Caco-2 (cell line): ENCODE data around the gene SLC22A23. TPM values are rescaled to one million over a fixed set of nuclear protein-coding genes. Genes with fewer than 3 reads are reported as not detected.
"Not testable (repeated sequence)": the region's sequence is repeated elsewhere in the genome, so short reads cannot be mapped to it uniquely, and the experiment has no call there.

Experiments
- BruUV-seq: library from RNA; stranded (reverse); fragments of 400-500 nt; replicated peaks from 2 replicates; lab custom pipeline; 2021; lab: Mats Ljungman, UMichigan
- CTCF ChIA-PET: fragments of 300-600 bp; sonication (Branson Sonifier 250); formaldehyde crosslinking; loops from one replicate; lab custom pipeline; 2022; ENCODE audit warnings: antibody characterized with exemption; lab: Charles Lee
- POLR2A ChIA-PET: fragments of 300-600 bp; sonication (Branson Sonifier 250); formaldehyde crosslinking; loops from one replicate; lab custom pipeline; 2022; ENCODE audit warnings: antibody characterized with exemption; lab: Charles Lee
- DNase-seq, 2 experiments: peaks; one replicate each; pipeline versions ENCODE4 v3.0.0 to v3.0.0-alpha.2; 2020 to 2022
- H3K27me3 ChIP-seq: replicated peaks from 2 replicates; pipeline ENCODE4 v1.6.0; 2011; ENCODE audit warnings: low read length; ENCODE audit not compliant: control insufficient read depth, insufficient read depth
- H3K36me3 ChIP-seq: 2 replicates; pipeline ENCODE4 v1.5.1; 2011; ENCODE audit warnings: low read length; ENCODE audit not compliant: control insufficient read depth, insufficient read depth
- H3K4me1 ChIP-seq: fragments of 250-450 bp; sonication (Bioruptor Pico); 2 replicates; pipeline ENCODE4 v1.5.1; 2020; ENCODE audit warnings: mild to moderate bottlenecking
- H3K4me3 ChIP-seq: 2 replicates; pipeline ENCODE4 v1.5.1; 2011; ENCODE audit warnings: low read depth, mild to moderate bottlenecking, control low read depth, low read length
- H3K9me3 ChIP-seq: fragments of 250-450 bp; sonication (Bioruptor Pico); 2 replicates; pipeline ENCODE4 v1.5.1; 2020; ENCODE audit warnings: mild to moderate bottlenecking, moderate library complexity
- H3K27ac Mint-ChIP-seq: one replicate; pipeline ENCODE4 v1.8.0; 2022; ENCODE audit warnings: mixed read lengths; ENCODE audit not compliant: unreplicated experiment
- H3K27me3 Mint-ChIP-seq: one replicate; pipeline ENCODE4 v1.8.0; 2022; ENCODE audit warnings: mixed read lengths; ENCODE audit not compliant: insufficient read depth, unreplicated experiment
- H3K36me3 Mint-ChIP-seq: one replicate; pipeline ENCODE4 v1.8.0; 2022; ENCODE audit warnings: mild to moderate bottlenecking, mixed read lengths; ENCODE audit not compliant: insufficient read depth, unreplicated experiment
- H3K4me1 Mint-ChIP-seq: one replicate; pipeline ENCODE4 v1.8.0; 2022; ENCODE audit warnings: low read depth, mixed read lengths; ENCODE audit not compliant: unreplicated experiment
- H3K4me3 Mint-ChIP-seq: one replicate; pipeline ENCODE4 v1.8.0; 2022; ENCODE audit warnings: mild to moderate bottlenecking, moderate library complexity, mixed read lengths; ENCODE audit not compliant: unreplicated experiment
- H3K9me3 Mint-ChIP-seq: one replicate; pipeline ENCODE4 v1.8.0; 2022; ENCODE audit warnings: mixed read lengths; ENCODE audit not compliant: unreplicated experiment
- CTCF ChIP-seq, 2 experiments: fragments of 200-600 bp in 1 of 2; IDR thresholded peaks; 1 replicate in 1 of 2; 2 replicates in 1 of 2; pipeline versions ENCODE4 v1.5.1 to v1.8.0; 2011 to 2022; ENCODE audit warnings: antibody characterized with exemption in 1 of 2, control low read depth in 1 of 2, inconsistent platforms in 1 of 2, low read depth in 1 of 2, low read length in 1 of 2, mild to moderate bottlenecking in 1 of 2, moderate library complexity in 1 of 2; ENCODE audit not compliant: insufficient read depth in 1 of 2, severe bottlenecking in 1 of 2, unreplicated experiment in 1 of 2
- intact Hi-C: fragments of 100-400 bp; cut with micrococcal nuclease; formaldehyde crosslinking; loops from one replicate; pipeline ENCODE4 v1.10.0; 2022; ENCODE audit not compliant: unreplicated experiment
- total RNA-seq: library from RNA; stranded (reverse); gene quantifications from 2 replicates; pipeline ENCODE4 v1.2.3, GENCODE V29; 2022

The SLC22A23 gene
- total RNA-seq, 1 experiment from 2014 or later = 45.5 TPM

DNA sequence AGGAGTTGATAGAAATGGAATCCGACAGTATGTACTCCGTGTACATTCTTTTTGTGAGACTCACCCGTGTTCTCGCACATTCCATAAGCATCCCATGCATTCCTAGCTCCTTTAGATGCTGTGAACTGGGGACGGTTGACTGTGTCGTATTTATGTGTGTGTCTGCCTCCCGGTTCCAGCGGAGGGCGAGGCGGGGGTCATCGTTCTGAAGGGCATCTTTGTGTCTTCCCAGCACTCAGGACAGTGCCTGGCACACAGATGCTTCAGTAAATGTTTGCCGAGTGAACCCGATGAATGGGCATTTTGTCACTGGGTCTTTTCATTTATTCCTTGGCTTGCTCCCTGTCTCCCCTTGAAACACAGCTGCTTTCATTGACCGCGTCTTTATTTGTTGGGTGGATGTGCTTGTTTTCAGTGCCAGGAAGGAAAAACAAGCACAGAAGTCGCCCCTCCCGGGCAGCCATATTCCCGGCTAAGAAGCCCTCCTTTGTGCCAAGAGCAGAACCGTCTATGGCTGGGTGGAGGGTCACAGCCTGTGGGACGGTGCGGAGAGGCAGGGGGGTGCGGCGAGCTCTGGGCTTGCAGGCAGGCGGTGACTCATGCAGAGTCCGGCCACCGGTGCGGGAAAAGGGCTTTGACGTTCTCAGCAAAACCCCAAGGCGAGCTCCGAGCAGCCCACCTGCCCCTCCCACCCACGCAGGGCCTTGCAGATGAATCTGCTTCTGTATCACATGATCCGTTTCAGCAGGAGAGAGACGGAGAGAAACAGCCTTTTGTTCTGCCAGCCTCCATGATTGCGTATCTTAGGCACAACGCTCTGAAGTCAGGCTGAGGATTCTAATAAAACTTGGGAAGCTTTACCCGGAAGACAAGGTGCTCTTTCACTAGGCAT lies 209.3 kb downstream of the SLC22A23 start:
- peak; percentile 69 to 76 for DNase-seq
- Mint-ChIP-seq H3K27ac (peak overlapping the region; percentile 54), H3K36me3 (peaks cover 6% of the 10 kb centered on the region), H3K4me1 (peaks cover 5% of the 10 kb centered on the region), H3K4me3 (peak overlapping the region; percentile 74), H3K9me3 (no peaks in the 10 kb centered on the region), H3K27me3 (no peaks in the 10 kb centered on the region)
- no peaks in the 10 kb centered on the region for H3K36me3 ChIP-seq
- TF ChIP-seq CTCF (IDR thresholded peaks at IDR 0.05; ENCODE audit: insufficient read depth in 1 of 2, low read depth in 1 of 2, low read length in 1 of 2, severe bottlenecking in 1 of 2, unreplicated experiment in 1 of 2) = no peak
- no TSS peak for BruUV-seq
- CTCF ChIA-PET = interaction anchor here (0.6 to 2.1 kb wide), 6 partner anchors 11 to 186 kb away, joined by 3 to 10 read pairs (median 3); partner anchors contain the start of genes PSMG4 and TUBB2A
- H3K4me1 ChIP-seq = peaks cover 26% of the 10 kb centered on the region
- H3K4me3 ChIP-seq = peak overlapping the region; percentile 42
- no peaks in the 10 kb centered on the region for H3K9me3 ChIP-seq
- H3K27me3 ChIP-seq = no peaks in the 10 kb centered on the region; the same call in 1 of the 2 replicates
- intact Hi-C loops = loop anchor here (1.0 to 5.0 kb wide), 2 partner anchors 16 to 250 kb away; partner anchors contain the start of gene NQO2
- POLR2A ChIA-PET = interaction anchor here (0.6 to 1.5 kb wide), 7 partner anchors 11 to 248 kb away, joined by 3 to 15 read pairs (median 5); partner anchors contain the start of genes BPHL, NQO2, PSMG4 and TUBB2A

- no peak for TF ChIP-seq CTCF (IDR thresholded peaks at IDR 0.05; ENCODE audit: insufficient read depth in 1 of 2, low read depth in 1 of 2, low read length in 1 of 2, severe bottlenecking in 1 of 2, unreplicated experiment in 1 of 2)
- Mint-ChIP-seq H3K27ac (no peak overlapping the region), H3K4me1 (no peaks in the 10 kb centered on the region), H3K36me3 (peaks cover 6% of the 10 kb centered on the region), H3K27me3 (no peaks in the 10 kb centered on the region), H3K4me3 (no peak overlapping the region), H3K9me3 (no peaks in the 10 kb centered on the region)
- Histone ChIP-seq H3K27me3 (no peaks in the 10 kb centered on the region), H3K4me1 (peaks cover 23% of the 10 kb centered on the region), H3K36me3 (no peaks in the 10 kb centered on the region), H3K9me3 (no peaks in the 10 kb centered on the region), H3K4me3 (no peak overlapping the region)
- intact Hi-C loops = loop anchor here (5.0 kb wide), 1 partner anchor 248 kb away; the partner anchor contains the start of gene NQO2
- CTCF ChIA-PET = no interaction called here
- DNase-seq = no peak
- POLR2A ChIA-PET = no interaction called here
- no TSS peak for BruUV-seq
These were observed 211.6 kb downstream of the SLC22A23 start for GRCh38 chr6:3245216-3245615.

DNA sequence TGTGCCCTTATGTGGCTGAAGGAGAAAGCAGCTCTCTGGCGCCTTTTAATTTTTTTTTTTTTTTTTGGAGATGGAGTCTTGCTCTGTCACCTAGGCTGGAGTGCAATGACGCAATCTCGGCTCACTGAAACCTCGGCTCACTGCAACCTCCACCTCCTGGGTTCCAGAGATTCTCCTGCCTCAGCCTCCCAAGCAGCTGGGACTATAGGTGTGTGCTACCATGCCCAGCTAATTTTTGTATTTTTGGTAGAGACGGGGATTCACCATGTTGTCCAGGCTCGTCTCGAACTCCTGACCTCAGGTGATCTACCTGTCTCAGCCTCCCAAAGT lies 212.1 kb downstream of the SLC22A23 start:
- H3K36me3 Mint-ChIP-seq, H3K27ac Mint-ChIP-seq, H3K4me3 Mint-ChIP-seq, H3K36me3 ChIP-seq, CTCF ChIA-PET, H3K9me3 ChIP-seq, H3K4me3 ChIP-seq, H3K4me1 Mint-ChIP-seq, H3K27me3 ChIP-seq, POLR2A ChIA-PET, H3K27me3 Mint-ChIP-seq, H3K9me3 Mint-ChIP-seq, BruUV-seq, DNase-seq: not testable (repeated sequence)
- intact Hi-C loops = loop anchor here (5.0 kb wide), 1 partner anchor 247 kb away; the partner anchor contains the start of gene NQO2
- peaks cover 23% of the 10 kb centered on the region for H3K4me1 ChIP-seq
